NCI-H446 treated with DMSO at 0.1 percent for 48 hours (cell line): ENCODE data around the gene PALLD.
"Not testable (repeated sequence)": the region's sequence is repeated elsewhere in the genome, so short reads cannot be mapped to it uniquely, and the experiment has no call there.

Source experiments
- DNase-seq: peaks from one replicate; lab custom pipeline; 2025; lab: John Stamatoyannopoulos, UW

PALLD gene

DNA sequence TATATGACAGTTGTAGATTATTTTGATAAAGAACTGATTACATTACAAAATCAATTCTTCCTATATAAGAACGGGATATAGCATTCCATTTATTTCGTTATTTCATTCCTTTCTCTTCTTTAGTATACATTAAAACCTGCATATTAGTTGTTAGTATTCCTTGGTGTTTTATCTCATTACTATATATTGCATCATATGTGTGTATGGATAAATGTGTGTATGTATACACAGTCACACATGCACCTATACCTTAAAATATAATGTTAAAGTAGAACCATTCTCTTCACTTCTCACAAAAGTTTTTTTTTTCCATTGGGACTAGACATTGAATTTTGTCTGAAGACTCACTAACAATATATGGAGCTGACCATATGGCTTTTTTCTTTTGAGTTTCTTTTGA lies 5.3 kb upstream of the PALLD start:
- no peak for DNase-seq

DNA sequence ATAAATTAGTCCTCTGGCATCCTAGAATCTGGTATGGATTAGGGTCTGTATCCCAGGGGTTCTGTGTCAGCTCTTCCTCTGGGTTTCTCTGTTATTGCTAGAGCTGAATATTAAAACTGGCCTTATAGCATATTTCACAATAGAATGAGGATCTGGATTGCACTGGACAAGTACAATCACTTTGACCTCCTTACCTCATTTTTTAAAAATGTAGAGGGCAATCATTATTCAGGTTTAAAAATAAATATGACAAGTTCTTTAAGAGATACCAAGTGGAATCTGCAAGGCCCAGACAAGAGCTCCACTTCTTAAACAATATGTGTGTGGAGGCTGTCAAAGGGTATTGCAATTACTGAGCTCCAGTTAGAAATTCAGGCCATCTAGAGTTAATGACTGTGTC lies 1.4 kb downstream of the PALLD start:
- DNase-seq = no peak

DNA sequence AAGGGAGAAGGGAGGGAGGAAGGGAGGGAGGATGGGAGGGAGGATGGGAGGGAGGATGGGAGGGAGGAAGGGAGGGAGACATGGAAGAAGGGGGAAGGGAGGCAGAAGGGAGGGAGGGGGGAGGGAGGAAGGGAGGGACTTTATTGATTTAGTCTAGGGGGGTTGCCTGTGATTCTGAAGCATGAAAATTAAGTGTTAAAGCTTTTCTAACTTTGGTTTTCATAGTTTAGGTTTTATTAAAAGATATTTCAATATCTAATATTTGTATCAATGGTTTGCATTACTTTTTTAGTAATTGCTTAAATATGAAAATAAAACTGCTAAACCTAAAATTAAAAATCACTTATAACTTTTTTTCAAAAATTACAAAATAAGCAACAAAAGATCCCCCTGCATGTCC lies 2.4 kb downstream of the PALLD start:
- DNase-seq = no peak

DNA sequence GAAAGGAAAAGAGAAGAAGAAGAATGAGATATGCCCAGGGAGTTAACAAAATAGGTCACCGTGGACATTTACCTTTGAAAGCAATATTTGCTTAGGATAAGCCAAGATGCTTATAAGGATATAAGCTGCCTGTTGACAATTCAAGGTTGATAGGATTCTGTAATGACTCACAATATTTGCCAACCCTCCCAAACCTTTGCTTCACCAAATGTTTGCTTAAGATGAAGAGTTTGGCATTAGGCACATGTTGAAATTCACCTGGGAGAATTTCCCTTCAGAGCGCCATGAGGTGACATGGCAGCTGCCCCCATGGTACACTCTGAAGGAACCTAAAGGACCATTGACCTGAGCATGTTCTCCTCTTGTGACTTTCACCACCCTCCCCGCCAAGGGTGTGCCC lies 4.6 kb downstream of the PALLD start:
- no peak for DNase-seq

DNA sequence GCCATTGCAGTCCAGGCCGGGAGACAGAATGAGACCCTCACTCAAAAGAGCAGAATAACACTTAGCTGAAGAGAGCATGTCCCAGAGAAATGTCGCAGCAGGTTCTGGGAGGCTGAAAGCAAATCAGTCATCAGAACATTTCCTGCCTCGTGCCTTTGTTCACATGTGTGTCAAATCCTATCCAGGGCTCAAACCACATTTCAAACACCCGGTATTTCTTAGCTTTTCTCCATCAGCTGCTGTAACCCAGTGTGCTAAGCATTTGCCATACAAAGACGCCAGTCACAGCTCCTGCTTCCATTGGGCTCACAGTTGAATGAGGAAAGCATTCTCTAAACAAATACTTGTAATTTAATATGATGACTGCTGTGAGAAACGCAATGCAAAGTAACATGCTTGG lies 6.0 kb downstream of the PALLD start:
- no peak for DNase-seq

DNA sequence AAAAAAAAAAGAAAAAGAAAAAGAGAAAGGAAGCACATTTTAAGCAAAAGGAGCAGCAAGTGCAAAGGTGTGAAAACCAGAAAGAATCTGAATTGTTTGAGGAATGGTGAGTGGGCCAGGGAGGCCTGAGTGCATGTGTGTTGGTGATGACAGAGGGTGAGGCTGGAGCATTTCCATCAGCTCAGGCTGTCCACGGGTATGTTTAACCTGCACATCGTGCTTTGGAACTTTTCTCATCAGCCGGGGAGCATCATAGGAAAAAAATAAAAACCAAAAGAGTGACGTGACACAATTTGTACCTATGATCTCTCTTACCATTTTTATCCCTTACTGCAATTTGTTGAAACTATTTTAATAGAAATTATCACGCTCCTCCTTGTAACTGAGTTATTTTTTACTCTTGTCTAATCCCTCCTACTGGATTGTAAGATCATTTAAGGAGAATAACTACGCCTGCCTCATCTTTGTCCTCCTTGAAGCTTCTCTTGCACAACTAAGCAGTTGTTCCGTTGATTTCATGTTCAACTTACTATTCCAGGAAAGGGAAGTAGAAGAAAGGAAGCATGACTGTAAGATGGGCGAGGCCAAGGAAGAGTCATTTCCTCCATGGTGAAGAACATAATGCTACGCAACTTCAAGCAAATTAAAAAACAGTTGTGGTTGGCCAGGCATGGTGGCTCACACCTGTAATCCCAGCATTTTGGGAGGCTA lies 7.0 kb downstream of the PALLD start:
- no peak for DNase-seq

DNA sequence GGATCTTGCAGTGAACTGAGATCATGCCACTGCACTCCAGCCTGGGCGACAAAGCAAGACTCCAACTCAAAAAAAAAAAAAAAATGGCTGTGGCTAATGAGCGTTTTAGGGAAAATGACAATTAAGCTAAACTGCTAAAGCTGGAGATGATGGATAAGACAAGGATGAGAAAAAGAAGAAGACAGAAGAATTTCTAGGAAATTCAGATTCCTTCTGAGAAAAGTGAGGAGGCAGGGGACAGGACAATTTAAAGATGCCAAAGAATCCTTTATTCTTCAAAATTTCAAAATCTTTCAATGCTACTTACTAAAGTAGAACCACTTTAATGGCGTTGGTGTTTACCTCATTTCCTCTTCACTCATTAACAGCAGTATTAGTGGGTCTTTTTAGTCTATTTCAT lies 7.7 kb downstream of the PALLD start:
- no peak for DNase-seq

DNA sequence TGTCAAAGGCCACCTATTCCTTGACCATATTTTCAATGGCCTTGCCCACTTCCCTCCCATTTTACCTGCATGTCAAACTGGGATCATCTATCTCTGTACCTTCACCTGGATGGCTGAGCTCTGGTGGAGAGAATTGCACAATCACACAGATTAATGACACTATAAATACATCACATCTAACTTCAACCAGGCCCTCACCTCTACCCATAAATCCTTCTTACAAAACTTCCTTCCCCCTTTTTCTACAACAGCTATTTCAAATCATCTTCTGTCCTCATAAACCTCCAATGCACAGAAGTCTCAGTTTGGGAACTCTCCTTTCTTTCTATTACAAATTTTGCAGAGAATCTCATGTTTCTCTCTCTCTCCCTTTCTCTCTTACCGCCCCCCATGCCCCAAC lies 9.2 kb downstream of the PALLD start:
- DNase-seq = no peak

DNA sequence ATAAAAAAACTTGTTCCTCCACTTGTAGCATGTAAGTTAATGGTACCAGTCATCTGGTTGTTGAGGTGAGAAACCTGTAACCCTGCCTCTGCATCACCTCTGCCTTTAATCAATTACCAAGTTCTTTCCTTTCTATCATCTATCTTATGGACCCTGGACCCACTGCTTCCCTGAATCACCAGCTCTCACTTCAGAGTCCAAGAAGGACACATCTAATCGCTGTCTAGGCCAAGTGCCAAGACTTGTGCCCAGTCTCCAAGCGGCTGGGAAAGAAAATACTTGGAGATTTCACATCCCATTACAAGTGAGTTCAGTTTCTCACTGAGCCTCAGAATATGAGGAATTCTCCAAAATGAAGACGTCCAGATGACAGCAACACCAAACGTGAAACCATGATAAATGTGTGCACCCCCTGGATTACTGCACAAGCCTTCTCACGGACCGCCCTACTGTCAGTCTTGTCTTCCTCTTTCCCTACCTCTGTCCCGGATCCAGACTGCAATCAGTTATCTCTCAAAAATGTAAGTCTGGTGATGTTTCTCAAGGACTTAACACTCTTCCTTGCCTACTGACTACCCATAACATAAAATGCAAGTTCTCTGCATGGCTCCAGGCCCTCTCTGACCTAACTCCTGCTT lies 10.4 kb downstream of the PALLD start:
- DNase-seq = no peak

DNA sequence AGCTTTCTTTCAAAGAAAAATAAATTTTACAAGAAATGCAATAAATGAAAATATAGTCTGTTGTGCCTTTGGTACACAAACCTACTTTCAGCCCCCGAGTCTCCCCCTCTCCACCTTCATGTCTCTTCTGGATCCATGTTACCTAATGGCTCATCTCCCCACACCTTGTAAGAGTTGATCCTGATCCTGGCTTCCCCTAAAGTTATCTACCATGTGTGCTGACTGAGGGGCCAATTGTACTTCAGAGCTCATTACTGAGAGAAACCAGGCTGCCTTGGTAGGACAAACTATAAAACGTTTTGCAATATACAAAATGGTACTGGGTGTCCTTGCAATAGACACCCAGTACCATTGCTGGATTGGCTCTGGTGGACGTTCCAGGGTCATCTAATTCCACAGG lies 11.8 kb downstream of the PALLD start:
- DNase-seq = no peak

DNA sequence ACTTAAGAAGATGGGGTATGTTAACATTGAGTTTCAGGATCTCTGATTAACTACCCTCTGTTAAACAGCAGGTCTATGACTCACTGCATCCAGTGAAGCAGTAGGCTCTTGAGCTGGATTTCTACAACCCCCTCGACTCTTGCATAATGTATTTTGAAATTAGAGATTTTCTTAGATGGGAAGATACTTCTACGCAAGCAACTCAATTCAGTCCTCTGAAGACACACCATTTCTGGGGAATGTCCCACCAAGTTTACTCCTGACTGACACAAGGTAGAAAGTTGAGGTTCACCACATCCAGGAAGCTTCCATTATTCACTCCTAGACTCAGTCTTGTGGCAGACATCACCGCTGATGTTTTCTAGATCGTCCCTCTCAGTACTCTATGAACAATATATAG lies 12.9 kb downstream of the PALLD start:
- DNase-seq = no peak

DNA sequence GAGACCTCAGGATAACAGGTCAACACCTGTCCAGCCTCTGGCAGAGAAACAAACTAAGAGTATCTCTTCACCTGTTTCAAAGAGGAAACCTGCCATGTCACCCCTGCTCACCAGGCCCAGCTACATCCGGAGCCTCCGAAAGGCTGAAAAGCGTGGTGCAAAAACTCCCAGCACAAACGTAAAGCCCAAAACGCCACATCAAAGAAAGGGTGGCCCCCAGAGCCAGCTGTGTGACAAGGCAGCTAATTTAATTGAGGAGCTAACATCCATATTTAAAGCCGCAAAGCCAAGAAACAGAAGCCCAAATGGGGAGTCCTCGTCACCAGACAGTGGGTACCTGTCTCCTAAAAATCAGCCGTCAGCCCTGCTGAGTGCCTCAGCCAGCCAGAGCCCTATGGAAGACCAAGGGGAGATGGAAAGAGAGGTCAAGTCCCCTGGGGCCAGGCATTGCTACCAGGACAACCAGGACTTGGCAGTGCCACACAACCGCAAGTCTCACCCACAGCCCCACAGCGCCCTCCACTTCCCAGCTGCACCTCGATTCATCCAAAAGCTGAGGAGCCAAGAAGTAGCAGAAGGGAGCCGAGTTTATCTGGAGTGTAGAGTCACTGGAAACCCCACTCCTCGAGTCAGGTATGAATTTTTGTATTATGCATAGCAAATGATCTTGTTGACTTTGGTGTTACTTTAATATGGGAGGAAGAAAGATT lies 15.1 kb downstream of the PALLD start:
- DNase-seq = no peak

DNA sequence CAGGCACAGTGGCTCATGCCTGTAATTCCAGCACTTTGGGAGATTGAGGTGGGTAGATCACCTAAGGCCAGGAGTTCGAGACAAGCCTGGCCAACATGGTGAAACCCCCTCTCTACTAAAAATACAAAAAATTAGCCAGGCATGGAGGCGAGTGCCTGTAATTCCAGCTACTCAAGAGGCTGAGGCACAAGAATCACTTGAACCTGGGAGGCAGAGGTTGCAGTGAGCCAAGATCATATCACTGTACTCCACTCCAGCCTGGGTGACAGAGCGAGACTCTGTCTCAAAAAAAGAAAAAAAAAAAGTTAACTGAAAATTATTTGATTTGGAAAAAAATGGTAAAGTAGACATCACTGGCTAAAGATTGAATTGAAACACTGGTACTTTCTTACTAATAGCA lies 17.0 kb downstream of the PALLD start:
- DNase-seq = not testable (repeated sequence)

DNA sequence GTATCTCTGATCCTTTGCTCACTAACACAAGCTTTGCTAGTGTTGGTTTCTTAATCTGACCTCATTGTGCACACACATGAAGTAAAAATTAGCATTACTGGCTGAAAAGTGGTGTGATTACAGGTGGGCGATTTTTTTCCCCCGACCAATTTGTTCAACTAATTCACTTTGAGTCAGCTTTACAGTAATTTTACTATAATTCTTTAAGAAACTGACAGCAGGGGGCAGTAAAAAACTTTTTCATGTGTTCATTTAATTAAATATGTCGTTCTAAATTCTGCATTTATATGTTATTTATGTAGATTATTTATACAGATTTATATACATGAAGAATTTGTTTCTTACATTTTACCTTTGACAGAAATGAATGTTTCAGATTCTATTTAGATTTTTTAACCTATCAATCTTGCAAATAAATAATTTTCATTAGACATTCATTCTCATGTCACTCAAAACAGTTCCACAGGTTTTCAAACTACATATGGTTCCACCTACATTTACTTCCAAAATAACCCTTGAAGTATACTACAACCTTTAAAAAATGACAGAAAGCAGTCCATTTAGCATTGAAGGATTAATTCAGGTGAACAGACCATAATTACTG lies 17.5 kb downstream of the PALLD start:
- DNase-seq = peak; percentile 36

DNA sequence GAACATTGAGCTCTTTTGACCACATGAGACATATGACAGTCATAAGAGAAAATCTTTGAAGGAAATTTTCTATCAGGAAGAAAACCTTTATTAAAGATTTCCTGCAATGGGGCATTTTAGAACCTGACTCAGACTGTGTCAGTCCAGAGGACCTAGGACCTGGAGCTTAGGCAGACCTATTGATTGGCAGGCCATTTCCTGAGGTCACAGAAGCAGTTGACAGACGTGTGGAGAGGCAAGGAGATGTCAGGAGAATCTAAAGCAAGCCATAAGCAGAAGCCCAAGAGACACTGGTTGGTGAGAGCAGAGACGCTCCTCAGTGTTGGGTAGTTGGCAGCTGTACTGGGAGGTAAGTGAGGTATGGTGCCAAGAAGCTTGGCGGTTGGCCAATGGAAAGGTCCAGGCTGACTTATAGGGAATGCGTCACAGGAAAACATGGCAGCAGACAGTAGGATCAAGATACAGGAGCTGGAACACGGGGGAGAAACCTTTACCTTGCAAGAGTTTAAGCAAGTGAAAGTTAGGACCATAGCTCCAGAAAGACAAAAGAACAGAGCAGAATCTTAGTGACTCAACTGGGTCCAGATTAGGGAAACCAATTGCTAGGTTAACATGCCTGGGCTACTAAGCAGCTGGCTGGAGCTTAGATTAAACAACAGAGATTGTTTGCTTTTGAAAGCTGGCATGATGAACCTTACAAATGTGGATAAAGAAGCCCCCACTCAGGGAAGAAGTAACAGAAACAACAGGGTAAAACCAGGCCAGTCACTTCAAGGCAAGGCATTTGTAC lies 18.6 kb downstream of the PALLD start:
- DNase-seq = peak; percentile 92

DNA sequence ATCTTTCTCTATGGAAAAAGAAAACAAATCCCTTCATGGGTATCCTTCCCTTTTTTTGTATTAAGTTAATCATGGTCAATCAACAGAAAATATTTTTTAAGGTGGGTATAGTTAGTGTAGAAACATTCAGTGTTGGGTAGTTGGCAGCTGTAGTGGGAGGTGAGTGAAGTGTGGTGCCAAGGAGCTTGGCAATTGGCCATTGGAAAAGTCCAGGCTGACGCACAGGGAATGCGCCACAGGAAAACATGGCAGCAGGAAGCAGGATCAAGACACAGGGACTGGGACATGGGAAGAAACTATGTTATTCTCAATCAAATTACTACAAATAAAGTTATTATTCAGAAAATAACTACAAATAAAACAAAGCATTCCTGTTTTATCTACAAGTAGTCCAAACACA lies 20.0 kb downstream of the PALLD start:
- DNase-seq = peak; percentile 54

DNA sequence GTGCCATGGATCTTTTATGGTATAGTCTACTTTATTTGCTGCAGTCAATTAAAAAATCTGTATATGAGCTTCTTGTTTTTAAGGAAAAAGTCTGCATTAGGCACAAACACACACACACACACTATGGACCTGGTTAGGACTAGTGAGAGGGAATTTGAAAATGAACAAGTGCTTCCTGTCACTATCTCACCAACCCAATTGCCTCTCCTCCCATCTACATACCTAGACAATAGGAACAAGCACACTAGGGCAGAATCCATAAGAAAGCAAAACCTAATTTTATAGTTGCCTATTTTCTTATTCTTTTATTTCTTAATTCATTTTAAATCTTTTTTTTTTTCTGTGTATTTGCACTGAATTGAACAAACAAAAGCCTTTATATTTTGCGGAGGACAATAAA lies 22.7 kb downstream of the PALLD start:
- no peak for DNase-seq

DNA sequence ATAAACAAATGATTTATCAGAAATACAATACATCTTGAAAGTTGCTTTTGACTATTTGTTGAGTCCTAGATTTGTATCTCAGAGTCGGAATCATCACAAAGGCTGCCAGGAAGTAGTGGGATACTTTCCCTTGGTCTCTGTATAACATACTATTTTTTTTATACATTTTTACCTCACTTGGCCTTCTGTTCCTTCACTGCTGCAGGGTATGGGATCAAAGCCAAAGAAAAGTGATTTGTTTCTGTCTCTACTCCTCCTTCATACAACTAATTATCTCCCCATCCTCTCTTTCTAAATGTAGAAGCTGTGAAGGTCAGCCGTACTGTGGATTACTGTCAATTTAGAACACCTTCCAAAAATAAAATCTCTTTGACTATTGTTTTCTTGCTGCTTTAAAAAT lies 24.9 kb downstream of the PALLD start:
- DNase-seq = peak; percentile 80

DNA sequence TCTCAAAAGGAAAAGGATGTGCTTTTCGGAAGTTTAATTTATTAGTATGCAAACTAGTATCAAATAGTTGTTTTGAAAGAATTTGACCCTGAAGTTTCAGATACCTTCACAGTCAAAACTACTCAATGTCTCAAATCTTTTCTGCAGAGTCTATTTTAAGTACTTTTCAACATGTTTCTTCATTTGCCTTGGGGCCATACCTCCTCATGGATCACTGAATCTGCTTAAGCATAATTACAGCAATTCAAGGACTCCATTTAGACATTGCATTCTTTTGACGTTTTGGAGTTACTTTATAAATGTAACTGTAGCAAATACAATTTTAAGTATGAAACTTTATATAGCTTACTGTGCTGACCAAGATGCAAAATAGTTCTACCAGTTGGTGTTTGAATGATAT lies 25.5 kb downstream of the PALLD start:
- peak; percentile 14 for DNase-seq

DNA sequence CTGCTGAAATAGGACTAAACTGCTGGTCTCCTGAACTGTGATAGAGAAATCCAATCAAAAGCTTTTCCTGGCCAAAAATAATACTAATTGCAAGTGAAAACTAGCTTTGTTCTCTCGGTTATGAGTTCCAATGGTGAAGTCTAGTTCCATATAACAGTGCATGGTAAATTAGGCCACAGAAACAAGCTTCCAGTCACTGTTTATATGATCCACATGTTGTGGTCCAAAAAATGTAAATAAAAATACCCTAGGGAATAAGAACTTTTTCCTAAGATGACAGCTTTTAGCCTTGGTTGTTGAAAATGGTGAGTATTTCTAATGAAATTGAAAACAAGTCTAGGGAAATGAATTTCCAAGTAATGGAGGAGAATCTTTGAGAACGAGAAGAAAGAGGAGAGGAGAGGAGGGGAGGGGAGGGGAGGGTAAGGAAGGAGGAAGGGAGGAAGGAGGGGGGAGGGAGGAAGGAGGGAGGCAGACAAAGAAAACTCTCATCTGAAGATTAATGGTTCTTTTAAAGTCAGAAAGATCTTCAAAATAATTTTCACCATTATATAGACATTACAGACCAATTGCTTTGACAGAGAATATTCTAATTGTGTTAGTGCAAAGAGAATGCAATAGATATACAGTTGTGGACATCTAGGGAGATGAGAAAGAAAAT lies 26.1 kb downstream of the PALLD start:
- no peak for DNase-seq

DNA sequence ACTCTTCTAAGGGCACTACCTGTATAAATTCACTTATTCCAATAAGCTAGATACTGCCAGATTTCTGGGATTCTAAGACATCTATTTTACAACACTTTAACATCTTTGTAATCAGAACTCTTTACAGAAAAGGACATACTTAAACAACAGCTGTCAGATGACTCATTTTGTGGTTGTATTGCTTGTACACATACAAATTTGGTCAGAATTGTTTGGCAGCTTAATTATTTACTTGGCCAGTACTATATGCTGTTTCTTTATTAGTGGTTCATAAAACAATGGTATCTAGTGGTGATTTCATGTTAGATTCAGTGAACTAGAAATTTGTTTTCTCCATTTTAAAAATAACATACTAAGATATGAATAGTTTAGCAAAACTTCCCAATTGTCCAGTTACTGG lies 27.2 kb downstream of the PALLD start:
- peak; percentile 67 for DNase-seq

DNA sequence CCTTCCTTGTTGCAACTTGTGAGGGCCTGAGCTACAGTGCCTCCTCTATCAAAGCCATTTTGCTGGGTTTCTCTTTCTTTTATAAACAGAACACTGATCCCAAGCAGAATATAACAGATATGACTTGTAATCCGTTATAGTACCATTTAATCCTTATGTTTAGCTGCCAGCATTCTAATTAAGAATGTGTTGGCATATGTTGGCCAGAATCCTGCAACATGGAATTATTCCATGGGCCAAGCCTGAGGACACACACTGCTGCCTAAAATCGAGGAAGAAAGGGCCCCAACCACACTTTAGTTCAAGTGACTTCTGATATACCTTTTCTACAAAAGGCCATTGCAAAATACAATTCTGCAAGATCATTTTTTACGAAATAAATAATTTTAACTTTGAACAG lies 28.0 kb downstream of the PALLD start:
- DNase-seq = peak; percentile 38
